ENCODE measurements around the gene NFKB1.
"Not testable (repeated sequence)": the region's sequence is repeated elsewhere in the genome, so short reads cannot be mapped to it uniquely, and the experiment has no call there.

The NFKB1 gene

GRCh38 chr4:102567427-102567826 is 66.3 kb downstream of the NFKB1 start:
- DNase-seq (ENCODE audit: low read depth): no peak
- no peak for TF ChIP-seq CTCF (IDR thresholded peaks at IDR 0.05; ENCODE audit: low read length, missing control alignments)
- H3K4me3 ChIP-seq (replicated peaks; ENCODE audit: low read depth, low read length): no peak overlapping the region

DNA sequence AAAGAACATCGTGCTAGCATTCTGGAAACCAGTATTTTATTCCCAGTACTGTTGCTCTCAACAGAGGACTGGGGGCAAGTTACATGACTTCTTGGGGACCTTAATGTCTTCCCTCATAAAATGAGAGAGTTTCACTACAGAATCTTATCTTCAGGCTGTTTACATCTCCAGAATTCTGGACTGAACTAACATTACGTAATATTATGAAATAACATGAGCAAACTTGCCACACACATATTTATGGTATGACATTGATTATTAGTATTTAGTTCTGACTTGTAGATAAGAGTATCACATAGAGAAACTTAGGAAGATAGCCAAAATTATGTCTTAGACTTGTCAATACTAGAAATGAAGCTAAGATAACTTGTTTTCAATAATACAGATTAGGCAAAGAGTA is 68.0 kb downstream of the NFKB1 start:
- DNase-seq (ENCODE audit: low read depth): peak; percentile 67
- no peak for TF ChIP-seq CTCF (IDR thresholded peaks at IDR 0.05; ENCODE audit: low read length, missing control alignments)
- H3K4me3 ChIP-seq (replicated peaks; ENCODE audit: low read depth, low read length): no peak overlapping the region

DNA sequence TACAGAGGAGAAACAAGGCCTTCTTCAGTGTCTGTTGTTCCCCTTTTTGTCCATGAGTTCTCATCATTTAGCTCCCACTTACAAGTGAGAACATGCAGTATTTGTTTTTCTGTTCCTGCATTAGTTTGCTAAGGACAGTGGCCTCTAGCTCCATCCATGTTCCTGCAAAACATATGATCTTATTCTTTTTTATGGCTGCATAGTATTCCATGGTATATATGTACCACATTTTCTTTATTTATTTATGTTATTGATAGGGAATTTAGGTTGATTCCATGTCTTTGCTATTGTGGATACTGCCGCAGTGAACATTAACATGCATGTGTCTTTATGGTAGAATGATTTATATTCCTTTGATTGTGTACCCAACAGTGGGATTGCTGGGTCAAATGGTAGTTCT is 69.1 kb downstream of the NFKB1 start:
- DNase-seq (ENCODE audit: low read depth); H3K4me3 ChIP-seq (replicated peaks; ENCODE audit: low read depth, low read length): not testable (repeated sequence)

- no peak for TF ChIP-seq CTCF (IDR thresholded peaks at IDR 0.05; ENCODE audit: low read length, missing control alignments)
- DNase-seq (ENCODE audit: low read depth): no peak
- no peak overlapping the region for H3K4me3 ChIP-seq (replicated peaks; ENCODE audit: low read depth, low read length)
These were observed 71.3 kb downstream of the NFKB1 start for GRCh38 chr4:102572452-102572851.

DNA sequence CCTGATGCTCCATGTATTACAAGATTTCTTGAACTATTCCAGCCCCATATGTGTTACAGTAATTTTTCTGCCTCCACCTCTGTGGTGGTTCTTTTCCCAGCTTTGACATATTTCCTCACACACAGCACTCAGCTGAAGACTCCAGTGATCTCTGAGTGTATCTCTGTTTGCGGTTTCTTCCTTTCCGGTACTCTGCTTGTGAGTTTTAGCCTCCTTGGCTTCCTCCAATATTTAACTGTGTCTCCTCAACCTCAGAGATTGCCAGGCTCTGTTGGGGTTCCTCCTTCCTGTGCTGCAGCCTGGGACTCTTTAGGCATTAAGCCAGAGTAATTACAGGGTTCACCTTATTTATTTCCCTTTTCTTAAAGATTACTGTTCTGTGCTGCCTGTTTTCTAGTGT is 73.2 kb downstream of the NFKB1 start:
- TF ChIP-seq CTCF (IDR thresholded peaks at IDR 0.05; ENCODE audit: low read length, missing control alignments): no peak
- peak; percentile 64 for DNase-seq (ENCODE audit: low read depth)
- H3K4me3 ChIP-seq (replicated peaks; ENCODE audit: low read depth, low read length): no peak overlapping the region

GRCh38 chr4:102575369-102576129 is 74.4 kb downstream of the NFKB1 start:
- no peak for DNase-seq (ENCODE audit: low read depth)
- H3K4me3 ChIP-seq (replicated peaks; ENCODE audit: low read depth, low read length): no peak overlapping the region
- no peak for TF ChIP-seq CTCF (IDR thresholded peaks at IDR 0.05; ENCODE audit: low read length, missing control alignments)

DNA sequence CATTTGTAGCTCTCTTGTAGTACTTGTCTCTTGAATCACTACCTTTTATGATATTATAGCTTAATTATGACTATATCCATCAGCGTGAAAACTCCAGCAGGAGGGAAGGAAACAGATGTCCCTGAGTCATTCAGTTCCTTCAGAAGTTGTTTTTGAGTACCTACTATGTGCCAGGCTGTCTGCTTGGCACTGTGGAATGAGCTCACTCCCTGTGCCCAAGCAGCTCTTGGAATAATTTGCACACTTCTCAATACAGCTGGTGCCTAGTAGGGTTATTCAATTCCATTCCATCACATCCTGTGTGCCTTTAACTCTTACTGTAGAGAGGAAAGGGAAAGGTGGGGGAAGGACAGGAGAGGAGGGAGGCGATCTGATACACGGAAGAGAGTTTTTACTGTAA is 77.1 kb downstream of the NFKB1 start:
- no peak overlapping the region for H3K4me3 ChIP-seq (replicated peaks; ENCODE audit: low read depth, low read length)
- DNase-seq (ENCODE audit: low read depth): no peak
- TF ChIP-seq CTCF (IDR thresholded peaks at IDR 0.05; ENCODE audit: low read length, missing control alignments): no peak

Measured in fibroblast of pulmonary artery (primary cell).